Measurements from ENCODE around the gene CAB39. TPM values are rescaled to one million over a fixed set of nuclear protein-coding genes. Genes with fewer than 3 reads are reported as not detected.

The CAB39 gene
- polyA plus RNA-seq, 1 donor (not counting 4 experiments of a cell fraction or from before 2014, with no cell fraction given): 120 TPM

DNA sequence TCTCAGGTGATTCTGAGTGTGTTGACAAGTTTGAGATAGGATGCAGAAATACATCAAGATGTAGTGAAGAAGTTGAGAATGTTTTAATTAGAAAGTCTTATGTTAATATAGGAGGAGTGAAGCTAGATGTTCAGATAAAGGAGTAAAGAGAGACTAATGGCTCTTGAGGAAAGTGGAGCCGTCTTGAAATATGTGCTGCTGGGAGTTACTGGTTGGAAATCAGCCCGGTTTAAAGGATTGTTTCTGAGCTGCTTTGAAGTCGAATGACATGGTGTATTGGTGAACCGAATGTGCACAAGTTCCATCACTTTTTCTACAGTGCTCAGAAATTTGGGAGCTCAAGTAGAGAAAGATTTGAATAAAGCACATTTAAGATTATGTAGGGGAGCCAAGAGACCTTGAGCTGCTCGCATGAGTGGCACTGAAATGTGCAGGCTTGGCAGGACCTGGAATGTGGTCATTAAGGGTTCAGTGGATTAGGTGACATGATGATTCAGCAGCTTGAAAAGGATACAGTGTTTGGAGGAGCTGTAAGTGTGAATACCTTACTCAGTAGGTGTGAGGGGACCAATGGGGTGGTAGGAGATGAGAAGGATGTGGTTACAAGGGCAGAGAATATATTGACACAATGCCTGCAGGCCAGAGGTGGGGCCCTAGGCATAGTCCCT, 68.6 kb downstream of the CAB39 start:
- Histone ChIP-seq H3K4me3 (ENCODE audit: control insufficient read depth in 2 of 3, extremely low read depth in 1 of 3, insufficient read depth in 2 of 3, low read depth in 1 of 3, low read length in 3 of 3) (no peak overlapping the region), H2AFZ (ENCODE audit: control insufficient read depth, low read length) (no peak overlapping the region), H3K79me2 (ENCODE audit: control insufficient read depth, insufficient read depth, low read length) (peaks cover 76% of the 10 kb centered on the region), H3K36me3 (ENCODE audit: control insufficient read depth in 2 of 2, extremely low read depth in 1 of 2, insufficient read depth in 2 of 2, low read length in 2 of 2) (peaks cover 14 to 39% of the 10 kb centered on the region in 2 experiments), H3K9ac (ENCODE audit: control insufficient read depth, extremely low read depth, insufficient read depth, low read length) (peak overlapping the region; percentile 16), H3K4me2 (ENCODE audit: control insufficient read depth, extremely low read depth, insufficient read depth, low read depth, low read length) (peak overlapping the region; percentile 51), H3K27ac (ENCODE audit: control insufficient read depth, insufficient read depth, low read length) (peak overlapping the region; percentile 65), H3K27me3 (ENCODE audit: control insufficient read depth, extremely low read depth, insufficient read depth, low read length) (no peaks in the 10 kb centered on the region), H3K9me1 (ENCODE audit: control insufficient read depth, extremely low read depth, insufficient read depth, low read length) (no peaks in the 10 kb centered on the region), H3K4me1 (ENCODE audit: control insufficient read depth, extremely low read depth, insufficient read depth, low read length) (peaks cover 73% of the 10 kb centered on the region), H3K9me3 (ENCODE audit: control insufficient read depth, low read depth, low read length) (peaks cover 20% of the 10 kb centered on the region), H4K20me1 (ENCODE audit: control insufficient read depth, extremely low read depth, insufficient read depth, low read length) (no peaks in the 10 kb centered on the region)
- FAIRE-seq: peak; percentile 80
- peak; percentile 68 for DNase-seq (ENCODE audit: low read depth, low spot score)
- dilution Hi-C loops (cut with MboI; ENCODE audit: extremely low pct_ligation_motif_present, low sequenced_read_pairs): no loop called here
- TF ChIP-seq, protein P1, sequence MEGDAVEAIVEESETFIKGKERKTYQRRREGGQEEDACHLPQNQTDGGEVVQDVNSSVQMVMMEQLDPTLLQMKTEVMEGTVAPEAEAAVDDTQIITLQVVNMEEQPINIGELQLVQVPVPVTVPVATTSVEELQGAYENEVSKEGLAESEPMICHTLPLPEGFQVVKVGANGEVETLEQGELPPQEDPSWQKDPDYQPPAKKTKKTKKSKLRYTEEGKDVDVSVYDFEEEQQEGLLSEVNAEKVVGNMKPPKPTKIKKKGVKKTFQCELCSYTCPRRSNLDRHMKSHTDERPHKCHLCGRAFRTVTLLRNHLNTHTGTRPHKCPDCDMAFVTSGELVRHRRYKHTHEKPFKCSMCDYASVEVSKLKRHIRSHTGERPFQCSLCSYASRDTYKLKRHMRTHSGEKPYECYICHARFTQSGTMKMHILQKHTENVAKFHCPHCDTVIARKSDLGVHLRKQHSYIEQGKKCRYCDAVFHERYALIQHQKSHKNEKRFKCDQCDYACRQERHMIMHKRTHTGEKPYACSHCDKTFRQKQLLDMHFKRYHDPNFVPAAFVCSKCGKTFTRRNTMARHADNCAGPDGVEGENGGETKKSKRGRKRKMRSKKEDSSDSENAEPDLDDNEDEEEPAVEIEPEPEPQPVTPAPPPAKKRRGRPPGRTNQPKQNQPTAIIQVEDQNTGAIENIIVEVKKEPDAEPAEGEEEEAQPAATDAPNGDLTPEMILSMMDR (optimal IDR thresholded peaks at IDR 0.05 in 1 of 3, IDR thresholded peaks at IDR 0.05 in 1 of 3, conservative IDR thresholded peaks at IDR 0.05 in 1 of 3; ENCODE audit: extremely low read depth in 1 of 3, insufficient read depth in 2 of 3, low read length in 3 of 3): no peak
- no peak for TF ChIP-seq EZH2 (IDR thresholded peaks at IDR 0.05; ENCODE audit: low read length)

DNA sequence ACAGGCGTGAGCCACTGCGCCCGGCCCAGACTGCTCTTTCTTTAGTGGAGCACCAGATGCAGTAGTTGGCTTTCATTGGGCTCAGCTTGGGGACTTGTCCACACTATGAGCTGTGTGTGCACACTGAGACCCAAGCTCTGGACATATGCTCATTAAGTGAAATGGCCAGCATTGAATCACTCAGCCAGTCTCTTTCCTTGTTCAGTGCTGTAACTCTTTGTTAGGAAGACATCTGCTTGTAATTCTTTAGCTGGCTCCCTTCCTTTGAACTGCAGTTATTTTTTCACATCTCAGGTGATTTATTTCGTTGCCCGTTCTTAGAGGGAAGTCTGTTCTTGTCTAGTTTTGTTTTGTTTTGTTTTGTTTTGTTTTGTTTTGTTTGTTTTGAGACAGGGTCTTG, 70.5 kb downstream of the CAB39 start:
- dilution Hi-C loops (cut with MboI; ENCODE audit: extremely low pct_ligation_motif_present, low sequenced_read_pairs): no loop called here
- DNase-seq (ENCODE audit: low read depth, low spot score) (no peak), FAIRE-seq (no peak)
- H3K9me3 ChIP-seq (ENCODE audit: control insufficient read depth, low read depth, low read length): peaks cover 25% of the 10 kb centered on the region
- H2AFZ ChIP-seq (ENCODE audit: control insufficient read depth, low read length): no peak overlapping the region
- peaks cover 89% of the 10 kb centered on the region for H3K79me2 ChIP-seq (ENCODE audit: control insufficient read depth, insufficient read depth, low read length)
- H3K36me3 ChIP-seq (ENCODE audit: control insufficient read depth in 2 of 2, extremely low read depth in 1 of 2, insufficient read depth in 2 of 2, low read length in 2 of 2): peaks cover 15 to 47% of the 10 kb centered on the region in 2 experiments
- no peak overlapping the region for H3K4me3 ChIP-seq (ENCODE audit: control insufficient read depth in 2 of 3, extremely low read depth in 1 of 3, insufficient read depth in 2 of 3, low read depth in 1 of 3, low read length in 3 of 3)
- no peak overlapping the region for H3K4me2 ChIP-seq (ENCODE audit: control insufficient read depth, extremely low read depth, insufficient read depth, low read depth, low read length)
- H3K4me1 ChIP-seq (ENCODE audit: control insufficient read depth, extremely low read depth, insufficient read depth, low read length): peaks cover 56% of the 10 kb centered on the region
- no peaks in the 10 kb centered on the region for H4K20me1 ChIP-seq (ENCODE audit: control insufficient read depth, extremely low read depth, insufficient read depth, low read length)
- H3K9me1 ChIP-seq (ENCODE audit: control insufficient read depth, extremely low read depth, insufficient read depth, low read length): no peaks in the 10 kb centered on the region
- TF ChIP-seq EZH2 (IDR thresholded peaks at IDR 0.05; ENCODE audit: low read length): no peak
- TF ChIP-seq, protein P1 (optimal IDR thresholded peaks at IDR 0.05 in 1 of 3, IDR thresholded peaks at IDR 0.05 in 1 of 3, conservative IDR thresholded peaks at IDR 0.05 in 1 of 3; ENCODE audit: extremely low read depth in 1 of 3, insufficient read depth in 2 of 3, low read length in 3 of 3): no peak
- H3K27ac ChIP-seq (ENCODE audit: control insufficient read depth, insufficient read depth, low read length): no peak overlapping the region
- H3K27me3 ChIP-seq (ENCODE audit: control insufficient read depth, extremely low read depth, insufficient read depth, low read length): no peaks in the 10 kb centered on the region
- H3K9ac ChIP-seq (ENCODE audit: control insufficient read depth, extremely low read depth, insufficient read depth, low read length): no peak overlapping the region

Measured in keratinocyte (primary cell).